ENCODE measurements around the gene FBXL5. TPM values are rescaled to one million over a fixed set of nuclear protein-coding genes. Genes with fewer than 3 reads are reported as not detected.

Gene FBXL5
- total RNA-seq, 4 donors from 2014 or later, result 100 to 150 (median 134) TPM

- no peaks in the 10 kb centered on the region for H3K27me3 ChIP-seq
- TF ChIP-seq EP300 (IDR thresholded peaks at IDR 0.05), result no peak
- TF ChIP-seq CTCF (IDR thresholded peaks at IDR 0.05), result no peak
- TF ChIP-seq POLR2A (IDR thresholded peaks at IDR 0.05), result no peak
- peak in 1 of 2 donors; percentile 12 for DNase-seq (ENCODE audit: low spot score in 2 of 2)
- no peaks in the 10 kb centered on the region for H3K36me3 ChIP-seq
- peak overlapping the region; percentile 97 to 100 (median 99) for H3K27ac ChIP-seq
- peak overlapping the region; percentile 62 to 87 (median 84) for H3K4me3 ChIP-seq
- peaks cover 0 to 37% (median 24%) of the 10 kb centered on the region in 4 donors for H3K4me1 ChIP-seq
- no peaks in the 10 kb centered on the region for H3K9me3 ChIP-seq
- 39 to 71% methylated on average over 12 of the region's 12 CpGs for WGBS, 2 donors
Observed at GRCh38 chr4:15656038-15656470, 897 bp upstream of the FBXL5 start.

- no peak for TF ChIP-seq EP300 (IDR thresholded peaks at IDR 0.05)
- no peak for TF ChIP-seq POLR2A (IDR thresholded peaks at IDR 0.05)
- no peak for TF ChIP-seq CTCF (IDR thresholded peaks at IDR 0.05)
- no peaks in the 10 kb centered on the region for H3K36me3 ChIP-seq
- H3K4me1 ChIP-seq, result peaks cover 0 to 51% (median 34%) of the 10 kb centered on the region in 4 donors
- peak in 1 of 2 donors; percentile 28 for DNase-seq (ENCODE audit: low spot score in 2 of 2)
- H3K9me3 ChIP-seq, result no peaks in the 10 kb centered on the region
- H3K27me3 ChIP-seq, result no peaks in the 10 kb centered on the region
- H3K4me3 ChIP-seq, result peak overlapping the region; percentile 68 to 87 (median 84)
- WGBS, 2 donors, result 0 to 4% methylated on average over 10 to 39 of the region's 66 CpGs
- peak overlapping the region; percentile 97 to 100 (median 99) for H3K27ac ChIP-seq
Observed at GRCh38 chr4:15654593-15655222, 449 bp downstream of the FBXL5 start.

GRCh38 chr4:15653864-15654592 is 1.1 kb downstream of the FBXL5 start:
- Histone ChIP-seq H3K4me3 (peak overlapping the region; percentile 68 to 87 (median 84)), H3K4me1 (peaks cover 0 to 57% (median 36%) of the 10 kb centered on the region in 4 donors), H3K9me3 (no peaks in the 10 kb centered on the region), H3K27me3 (no peaks in the 10 kb centered on the region), H3K27ac (peak overlapping the region; percentile 97 to 100 (median 99)), H3K36me3 (no peaks in the 10 kb centered on the region)
- 0% methylated on average over 7 of the region's 7 CpGs for WGBS, 2 donors
- no peak for TF ChIP-seq CTCF (IDR thresholded peaks at IDR 0.05)
- TF ChIP-seq POLR2A (IDR thresholded peaks at IDR 0.05), result no peak
- no peak for TF ChIP-seq EP300 (IDR thresholded peaks at IDR 0.05)
- no peak for DNase-seq (ENCODE audit: low spot score in 2 of 2)

- TF ChIP-seq POLR2A (IDR thresholded peaks at IDR 0.05) (no peak), EP300 (IDR thresholded peaks at IDR 0.05) (no peak), CTCF (IDR thresholded peaks at IDR 0.05) (no peak)
- DNase-seq (ENCODE audit: low spot score in 2 of 2), result no peak
- H3K4me1 ChIP-seq, result peaks cover 0 to 63% (median 37%) of the 10 kb centered on the region in 4 donors
- H3K4me3 ChIP-seq, result peak overlapping the region; percentile 2 to 87 (median 76)
- H3K36me3 ChIP-seq, result no peaks in the 10 kb centered on the region
- H3K27ac ChIP-seq, result peak overlapping the region; percentile 97 to 100 (median 99)
- 15 to 23% methylated on average over 4 of the region's 4 CpGs for WGBS, 2 donors
- H3K27me3 ChIP-seq, result no peaks in the 10 kb centered on the region
- H3K9me3 ChIP-seq, result no peaks in the 10 kb centered on the region
Observed at GRCh38 chr4:15653420-15653819, 1.7 kb downstream of the FBXL5 start.

- Histone ChIP-seq H3K36me3 (no peaks in the 10 kb centered on the region), H3K9me3 (no peaks in the 10 kb centered on the region), H3K4me3 (peak overlapping the region; percentile 2 to 87 (median 76)), H3K27me3 (no peaks in the 10 kb centered on the region), H3K27ac (peak overlapping the region; percentile 97 to 100 (median 99)), H3K4me1 (peaks cover 0 to 69% (median 39%) of the 10 kb centered on the region in 4 donors)
- 22 to 23% methylated on average over 4 of the region's 4 CpGs for WGBS, 2 donors
- TF ChIP-seq CTCF (IDR thresholded peaks at IDR 0.05) (no peak), POLR2A (IDR thresholded peaks at IDR 0.05) (no peak), EP300 (IDR thresholded peaks at IDR 0.05) (no peak)
- DNase-seq (ENCODE audit: low spot score in 2 of 2), result no peak
Observed at GRCh38 chr4:15652841-15653240, 2.3 kb downstream of the FBXL5 start.
